Liver (tissue), 3 donors: ENCODE measurements around the gene SPATA33.

Source experiments
- CTCF ChIP-seq: fragments of 150-350 bp; IDR thresholded peaks from 2 replicates; pipeline ENCODE4 v1.5.1; 2017; ENCODE audit warnings: improper control_type of control experiment, low read depth, low read length; ENCODE audit not compliant: missing input control
- EGR1 ChIP-seq, 2 donors: IDR thresholded peaks; 2 replicates each; pipeline ENCODE4 v1.6.1; 2016 to 2018; ENCODE audit warnings: antibody characterized with exemption in 2 of 2, low read depth in 2 of 2
- GABPA ChIP-seq, 2 donors: IDR thresholded peaks in 1 of 2; conservative IDR thresholded peaks in 1 of 2; 2 replicates each; pipeline ENCODE4 v1.6.1; 2016; ENCODE audit warnings: antibody characterized with exemption in 2 of 2, mild to moderate bottlenecking in 1 of 2, moderate library complexity in 1 of 2
- JUND ChIP-seq, 2 donors: IDR thresholded peaks; 2 replicates each; pipeline ENCODE4 v1.6.1; 2016; ENCODE audit warnings: antibody characterized with exemption in 2 of 2
- RAD21 ChIP-seq, 2 donors: IDR thresholded peaks; 2 replicates each; pipeline ENCODE4 v1.6.1; 2016; ENCODE audit warnings: antibody characterized with exemption in 2 of 2, mild to moderate bottlenecking in 2 of 2
- SP1 ChIP-seq: IDR thresholded peaks from 2 replicates; pipeline ENCODE4 v1.6.1; 2018; ENCODE audit warnings: antibody characterized with exemption, mild to moderate bottlenecking
- TAF1 ChIP-seq: conservative IDR thresholded peaks from 2 replicates; pipeline ENCODE4 v1.6.1; 2016; ENCODE audit warnings: antibody characterized with exemption, mild to moderate bottlenecking
- YY1 ChIP-seq: IDR thresholded peaks from 2 replicates; pipeline ENCODE4 v1.6.1; 2016; ENCODE audit warnings: antibody characterized with exemption, mild to moderate bottlenecking
- TF ChIP-seq, protein P1 (sequence below): IDR thresholded peaks from 2 replicates; pipeline ENCODE4 v1.6.1; 2016; ENCODE audit warnings: antibody characterized with exemption, mild to moderate bottlenecking
- TF ChIP-seq, protein P2 (sequence below): IDR thresholded peaks from 2 replicates; pipeline ENCODE4 v1.6.1; 2016; ENCODE audit warnings: antibody characterized with exemption
- donor health status: healthy.
- donor health status: healthy.

DNA sequence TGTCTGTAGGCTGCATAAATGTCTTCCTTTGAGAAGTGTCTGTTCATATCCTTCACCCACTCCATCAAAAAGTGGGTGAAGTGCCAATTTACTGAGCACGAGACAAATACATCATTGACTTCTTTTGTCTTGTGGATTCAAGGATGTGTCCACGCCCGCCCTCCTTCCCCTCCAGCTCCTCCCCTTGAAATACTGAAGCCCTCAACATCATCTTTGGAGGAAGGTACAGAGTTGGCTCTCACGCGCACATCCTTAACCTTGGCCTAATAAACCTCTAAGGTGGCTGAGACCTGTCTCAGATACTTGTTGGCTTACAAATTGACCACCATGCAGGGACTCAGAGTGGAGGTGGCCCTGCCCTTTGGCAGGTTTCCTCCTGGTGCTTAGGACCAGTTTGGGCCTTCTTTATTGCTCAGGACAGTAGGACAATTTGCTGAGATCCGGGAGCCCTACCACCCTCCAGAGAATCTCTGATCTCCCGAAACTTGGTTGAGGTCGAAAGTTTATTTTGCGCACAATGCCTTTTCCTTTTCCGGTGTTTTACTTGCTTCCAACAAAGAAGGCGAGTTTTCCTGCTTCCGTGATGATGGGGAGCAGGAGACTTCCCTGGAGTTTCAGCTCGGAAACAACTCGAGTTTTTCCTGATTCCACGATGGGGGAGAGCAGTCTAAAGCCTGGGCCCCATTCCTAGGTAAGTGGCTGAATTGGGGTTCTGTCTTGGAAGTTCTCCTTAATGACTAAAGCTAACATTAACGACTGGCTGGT, 14.7 kb downstream of the SPATA33 start:
- no peak for TF ChIP-seq EGR1 (IDR thresholded peaks at IDR 0.05; ENCODE audit: low read depth in 2 of 2)
- no peak for TF ChIP-seq SP1
- TF ChIP-seq JUND (IDR thresholded peaks at IDR 0.05) = no peak
- TF ChIP-seq, protein P1, sequence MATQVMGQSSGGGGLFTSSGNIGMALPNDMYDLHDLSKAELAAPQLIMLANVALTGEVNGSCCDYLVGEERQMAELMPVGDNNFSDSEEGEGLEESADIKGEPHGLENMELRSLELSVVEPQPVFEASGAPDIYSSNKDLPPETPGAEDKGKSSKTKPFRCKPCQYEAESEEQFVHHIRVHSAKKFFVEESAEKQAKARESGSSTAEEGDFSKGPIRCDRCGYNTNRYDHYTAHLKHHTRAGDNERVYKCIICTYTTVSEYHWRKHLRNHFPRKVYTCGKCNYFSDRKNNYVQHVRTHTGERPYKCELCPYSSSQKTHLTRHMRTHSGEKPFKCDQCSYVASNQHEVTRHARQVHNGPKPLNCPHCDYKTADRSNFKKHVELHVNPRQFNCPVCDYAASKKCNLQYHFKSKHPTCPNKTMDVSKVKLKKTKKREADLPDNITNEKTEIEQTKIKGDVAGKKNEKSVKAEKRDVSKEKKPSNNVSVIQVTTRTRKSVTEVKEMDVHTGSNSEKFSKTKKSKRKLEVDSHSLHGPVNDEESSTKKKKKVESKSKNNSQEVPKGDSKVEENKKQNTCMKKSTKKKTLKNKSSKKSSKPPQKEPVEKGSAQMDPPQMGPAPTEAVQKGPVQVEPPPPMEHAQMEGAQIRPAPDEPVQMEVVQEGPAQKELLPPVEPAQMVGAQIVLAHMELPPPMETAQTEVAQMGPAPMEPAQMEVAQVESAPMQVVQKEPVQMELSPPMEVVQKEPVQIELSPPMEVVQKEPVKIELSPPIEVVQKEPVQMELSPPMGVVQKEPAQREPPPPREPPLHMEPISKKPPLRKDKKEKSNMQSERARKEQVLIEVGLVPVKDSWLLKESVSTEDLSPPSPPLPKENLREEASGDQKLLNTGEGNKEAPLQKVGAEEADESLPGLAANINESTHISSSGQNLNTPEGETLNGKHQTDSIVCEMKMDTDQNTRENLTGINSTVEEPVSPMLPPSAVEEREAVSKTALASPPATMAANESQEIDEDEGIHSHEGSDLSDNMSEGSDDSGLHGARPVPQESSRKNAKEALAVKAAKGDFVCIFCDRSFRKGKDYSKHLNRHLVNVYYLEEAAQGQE = no peak
- no peak for TF ChIP-seq TAF1
- no peak for TF ChIP-seq CTCF
- TF ChIP-seq, protein P2, sequence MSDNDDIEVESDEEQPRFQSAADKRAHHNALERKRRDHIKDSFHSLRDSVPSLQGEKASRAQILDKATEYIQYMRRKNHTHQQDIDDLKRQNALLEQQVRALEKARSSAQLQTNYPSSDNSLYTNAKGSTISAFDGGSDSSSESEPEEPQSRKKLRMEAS = no peak
- no peak for TF ChIP-seq YY1
- TF ChIP-seq RAD21 (IDR thresholded peaks at IDR 0.05) = no peak
- no peak for TF ChIP-seq GABPA (IDR thresholded peaks at IDR 0.05 in 1 of 2, conservative IDR thresholded peaks at IDR 0.05 in 1 of 2)
